OCI-M2 (cell line): ENCODE measurements around the gene HGS.
A peak's percentile ranks its signal among the peaks of the same experiment; 100 is the strongest.

Experiments used
- DNase-seq: peaks from one replicate; lab custom pipeline; 2025; ENCODE audit not compliant: unreplicated experiment; lab: John Stamatoyannopoulos, UW

The HGS gene

DNA sequence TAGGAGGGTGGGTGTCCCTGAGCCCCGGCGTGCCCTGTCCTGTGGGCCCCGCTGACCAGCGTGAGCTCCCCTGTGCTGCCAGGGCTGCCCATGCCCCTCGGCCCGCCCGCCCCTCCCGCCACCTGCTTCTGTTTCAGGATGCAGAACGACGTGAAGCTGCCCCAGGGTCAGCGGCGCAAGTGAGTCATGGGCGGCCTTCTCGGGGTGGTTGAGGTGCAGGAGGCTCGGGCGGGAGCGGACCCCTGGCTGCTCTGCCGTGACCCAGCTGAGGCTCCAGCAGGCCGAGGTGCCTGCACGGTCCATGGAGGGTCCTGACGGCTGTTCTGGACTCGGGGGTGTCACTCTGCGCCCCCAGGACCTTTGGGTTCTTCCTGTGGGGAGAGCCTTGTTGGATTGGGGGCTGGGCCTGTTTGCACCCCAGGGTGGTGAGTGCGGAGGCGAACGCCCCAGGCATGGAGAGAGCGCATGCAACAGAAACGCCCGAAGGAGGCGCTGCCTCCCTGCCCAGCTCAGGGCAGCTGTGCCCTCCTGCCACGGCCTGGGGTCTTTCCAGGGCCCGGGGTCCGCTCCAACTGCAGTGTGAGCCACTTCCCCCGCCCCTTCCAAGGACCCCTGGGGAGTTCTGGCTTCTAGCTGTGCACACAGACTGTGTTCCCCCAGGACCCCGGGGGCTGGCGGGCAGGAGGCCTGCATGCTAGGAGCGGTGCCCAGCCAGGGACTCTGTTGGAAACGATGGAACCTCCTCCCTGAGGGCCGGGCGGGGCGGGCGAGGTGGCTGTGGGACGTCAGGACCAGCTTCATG lies 32.3 kb downstream of the HGS start:
- no peak for DNase-seq

- no peak for DNase-seq
Observed at GRCh38 chr17:81716674-81716996, 32.8 kb downstream of the HGS start.

DNA sequence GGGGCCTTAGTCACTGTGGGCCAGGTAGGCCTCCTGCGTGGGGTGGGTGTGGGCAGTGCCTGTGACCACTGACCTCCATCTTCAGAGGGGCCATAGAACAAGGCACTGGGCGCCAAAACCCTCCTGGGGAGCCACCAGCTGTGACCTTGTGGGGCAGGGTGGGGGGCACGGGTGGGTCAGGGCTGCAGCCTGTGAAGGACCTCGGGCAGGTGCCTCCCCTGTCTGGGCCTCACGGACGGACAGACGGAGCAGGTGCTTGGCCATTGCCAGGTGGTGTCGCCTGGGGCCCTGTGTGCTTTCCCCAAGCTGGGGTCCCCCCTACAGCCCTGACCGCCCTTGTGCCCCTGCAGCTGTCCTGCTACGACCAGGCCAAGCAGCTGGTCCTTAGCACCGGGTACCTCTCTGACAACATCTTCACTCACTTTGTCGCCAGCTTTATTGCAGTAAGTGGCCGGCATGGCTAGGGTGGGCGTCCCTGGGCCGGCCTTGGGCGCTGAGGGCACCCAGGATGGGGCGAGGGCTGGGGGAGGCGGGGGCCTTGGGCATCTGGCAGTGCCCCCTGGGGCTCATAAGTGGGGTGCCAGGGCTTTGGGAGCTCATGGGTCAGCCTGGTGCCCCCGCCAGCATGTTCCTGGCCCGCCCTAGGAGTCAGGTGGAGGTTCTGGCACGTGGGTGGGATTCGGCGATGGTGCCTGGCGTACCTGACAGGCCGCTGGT lies 33.4 kb downstream of the HGS start:
- no peak for DNase-seq

DNA sequence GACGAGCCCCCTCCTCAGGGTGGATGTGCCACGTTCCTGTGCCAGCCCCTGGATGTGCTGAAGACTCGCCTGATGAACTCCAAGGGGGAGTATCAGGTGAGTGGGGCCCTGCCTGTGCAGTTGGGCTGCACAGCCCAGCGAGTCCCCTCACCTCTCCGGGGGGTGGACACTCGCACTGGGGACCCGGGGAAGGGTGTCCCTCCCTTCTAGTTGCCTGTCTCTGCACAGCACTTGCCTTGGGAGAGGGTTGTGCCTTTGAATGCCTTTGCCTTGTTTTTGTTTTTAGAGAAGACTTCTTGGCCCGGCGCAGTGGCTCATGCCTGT lies 33.9 kb downstream of the HGS start:
- no peak for DNase-seq

DNA sequence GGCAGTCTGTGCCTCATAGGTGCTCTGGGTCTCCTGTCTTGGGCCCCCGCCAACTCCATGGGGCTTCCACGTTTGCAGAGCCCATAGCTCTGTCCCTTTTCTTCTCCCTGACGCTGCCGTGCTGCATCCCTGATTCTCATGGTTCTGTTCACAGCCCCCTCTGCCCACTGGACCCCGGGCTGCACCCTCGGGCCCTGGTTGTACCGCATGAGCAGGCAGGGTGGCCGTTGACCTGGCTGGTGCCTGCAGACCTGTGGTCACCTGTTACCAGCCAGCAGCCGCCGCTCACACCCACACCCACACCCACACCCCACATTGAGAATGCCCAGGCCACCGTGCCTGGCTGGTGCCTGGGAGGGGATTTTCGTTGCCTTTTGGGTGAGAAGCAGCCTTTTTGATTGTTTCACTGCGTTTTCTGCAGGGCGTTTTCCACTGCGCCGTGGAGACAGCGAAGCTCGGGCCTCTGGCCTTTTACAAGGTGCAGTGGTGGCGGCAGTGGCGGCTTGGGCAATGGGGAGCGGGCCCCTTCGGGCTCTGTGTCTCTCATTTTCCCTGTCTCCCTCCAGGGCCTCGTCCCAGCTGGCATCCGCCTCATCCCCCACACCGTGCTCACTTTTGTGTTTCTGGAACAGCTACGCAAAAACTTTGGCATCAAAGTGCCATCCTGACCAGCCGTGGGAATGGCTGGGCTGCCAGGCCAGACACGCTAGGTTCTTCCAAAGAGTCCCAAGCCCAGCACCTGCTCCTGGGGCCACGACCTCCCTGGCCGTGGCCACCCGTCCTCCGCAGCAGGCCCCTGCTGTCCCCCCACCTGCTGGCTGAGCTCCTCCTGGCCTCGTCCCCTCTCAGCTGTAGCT lies 35.8 kb downstream of the HGS start:
- DNase-seq = no peak

DNA sequence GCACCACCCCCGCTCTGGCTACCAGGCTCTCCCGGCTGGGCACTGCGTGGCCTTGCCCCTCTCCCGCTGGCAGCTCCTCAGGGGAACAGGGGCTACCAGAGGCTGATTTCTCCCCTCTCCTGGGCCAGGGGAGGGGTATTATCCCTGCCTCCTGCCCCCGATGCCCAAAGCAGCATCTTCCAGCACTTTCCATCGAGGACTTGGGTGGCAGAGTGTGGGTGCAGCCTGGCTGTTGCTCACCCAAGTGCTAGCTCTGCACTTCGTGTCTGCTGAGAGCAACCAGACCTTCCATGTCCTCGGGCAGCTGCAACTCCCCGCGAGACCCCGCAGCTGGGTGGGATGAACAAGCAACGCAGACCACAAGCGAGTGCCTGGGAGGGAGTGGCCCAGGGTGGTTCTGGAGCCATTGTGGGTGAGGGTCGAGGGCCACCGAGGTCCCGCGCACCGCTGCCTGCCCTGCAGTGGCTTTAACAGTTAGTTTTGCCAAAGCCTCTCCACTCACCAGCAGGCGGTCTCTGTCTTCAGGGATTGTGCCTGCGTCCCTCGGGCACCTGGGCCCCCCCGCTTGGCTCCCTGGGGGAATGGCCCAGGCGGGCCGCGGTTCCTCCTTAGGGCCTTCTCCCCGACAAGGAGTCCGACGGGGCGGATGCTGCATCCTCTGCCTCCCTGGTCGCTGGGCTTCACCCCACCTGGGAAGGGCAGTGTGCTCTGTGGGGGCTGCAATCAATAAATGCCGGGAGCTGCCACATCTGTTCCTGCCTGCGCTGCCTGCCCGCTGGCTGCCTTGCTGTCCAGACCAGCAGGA lies 36.7 kb downstream of the HGS start:
- DNase-seq = no peak

DNA sequence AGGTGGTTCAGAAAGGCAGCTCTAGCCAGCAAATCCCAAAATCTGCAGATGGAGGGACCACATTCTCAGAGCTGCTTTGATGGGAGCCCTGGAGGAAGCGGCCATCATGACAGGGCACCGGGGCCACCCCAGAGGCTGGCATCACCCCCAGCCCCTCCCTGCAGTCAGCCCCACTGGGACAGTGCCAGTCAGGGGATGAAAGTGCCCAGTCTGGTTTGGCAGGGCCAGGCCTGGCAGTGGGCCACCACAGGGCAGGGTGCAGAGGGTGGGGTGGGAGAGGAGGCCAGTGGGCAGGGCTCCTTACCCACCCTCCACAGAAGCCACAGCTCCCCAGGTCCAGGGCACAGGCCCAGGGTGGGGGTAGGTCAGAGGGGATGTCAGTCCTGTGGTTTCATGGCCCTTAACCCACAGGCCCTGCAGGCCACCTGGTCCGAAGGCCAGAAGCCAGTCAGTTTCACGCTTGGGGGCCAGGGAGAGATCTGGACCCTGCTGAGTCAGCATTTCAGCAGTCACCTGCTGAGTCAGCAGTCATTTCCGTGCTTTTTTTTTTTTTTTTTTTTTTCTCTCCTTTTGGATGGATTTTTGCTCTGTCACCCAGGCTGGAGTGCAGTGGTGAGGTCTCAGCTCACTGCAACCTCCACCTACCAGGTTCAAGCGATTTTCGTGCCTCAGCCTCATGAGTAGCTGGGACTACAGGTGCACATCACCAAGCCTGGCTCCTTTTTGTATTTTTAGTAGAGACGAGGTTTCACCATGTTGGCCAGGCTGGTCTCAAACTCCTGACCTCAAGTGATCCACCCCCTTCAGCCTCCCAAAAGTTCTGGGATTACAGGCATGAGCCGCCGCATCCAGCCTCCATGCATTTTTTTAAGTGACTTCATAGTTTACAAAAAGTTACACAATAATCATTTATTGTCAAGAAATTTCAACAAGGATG lies 38.6 kb downstream of the HGS start:
- DNase-seq = no peak

GRCh38 chr17:81723651-81724209 lies 39.9 kb downstream of the HGS start:
- no peak for DNase-seq

DNA sequence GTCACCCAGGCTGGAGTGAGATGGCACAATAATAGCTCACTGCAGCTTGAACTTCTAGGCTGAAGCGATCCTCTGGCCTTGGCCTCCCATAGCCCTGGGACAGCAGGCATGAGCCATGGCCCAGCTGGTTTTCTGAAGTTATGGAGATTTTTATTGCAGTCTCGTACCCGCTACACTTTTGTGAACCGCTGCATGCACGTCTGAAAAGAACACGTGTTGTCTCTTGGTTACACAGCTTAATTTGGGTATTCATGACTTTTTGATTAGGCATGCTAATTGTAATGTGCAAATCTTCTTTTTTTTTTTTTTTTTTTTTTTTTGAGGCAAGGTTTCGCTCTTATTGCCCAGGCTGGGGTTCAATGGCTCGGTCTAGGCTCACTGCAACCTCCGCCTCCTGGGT lies 41.6 kb downstream of the HGS start:
- DNase-seq = no peak

- no peak for DNase-seq
Observed at GRCh38 chr17:81726004-81726403, 42.2 kb downstream of the HGS start.

GRCh38 chr17:81727324-81728031 lies 43.7 kb downstream of the HGS start:
- no peak for DNase-seq

DNA sequence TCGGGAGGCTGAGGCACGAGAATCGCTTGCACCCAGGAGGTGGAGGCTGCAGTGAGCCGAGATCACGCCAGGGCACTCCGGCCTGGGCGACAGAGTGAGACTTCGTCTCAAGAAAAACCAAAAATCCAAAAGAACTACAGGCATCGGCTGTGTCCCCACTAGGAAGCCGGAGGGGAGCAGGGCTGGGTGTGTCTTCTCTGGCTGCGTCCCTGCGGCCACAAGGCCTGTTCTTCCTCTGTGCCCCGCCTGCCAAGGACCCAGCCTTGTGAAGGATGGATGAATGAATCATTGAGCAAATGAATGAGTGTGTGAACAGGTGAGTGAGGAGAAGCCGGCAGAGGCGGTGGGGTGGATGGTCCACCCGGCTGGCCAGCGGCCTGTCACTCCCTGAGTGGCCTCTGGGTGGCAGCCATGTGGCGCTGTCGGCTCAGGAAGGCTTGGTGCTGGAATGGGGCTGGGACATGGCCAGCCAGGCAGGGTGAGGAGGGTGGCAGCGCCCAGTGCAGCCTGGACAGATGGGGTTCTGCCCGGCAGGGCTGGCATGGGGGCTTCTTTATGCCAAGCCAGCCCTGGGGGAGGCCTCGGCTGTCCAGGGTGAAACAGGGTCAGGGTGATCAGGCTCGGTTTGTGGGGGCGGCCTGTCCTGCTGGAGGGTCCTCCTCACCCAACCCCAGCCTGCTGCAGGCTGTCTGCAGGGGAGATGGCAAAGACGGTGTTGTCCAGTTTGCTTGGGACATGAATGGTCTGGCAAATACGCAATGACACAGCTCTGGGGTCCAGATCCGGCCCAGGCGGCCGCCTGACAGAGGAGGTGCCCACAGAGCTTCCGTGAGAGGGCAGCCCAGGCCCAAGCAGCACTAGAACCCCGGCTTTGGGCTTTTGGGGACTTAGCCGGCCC lies 49.9 kb downstream of the HGS start:
- peak; percentile 23 for DNase-seq

DNA sequence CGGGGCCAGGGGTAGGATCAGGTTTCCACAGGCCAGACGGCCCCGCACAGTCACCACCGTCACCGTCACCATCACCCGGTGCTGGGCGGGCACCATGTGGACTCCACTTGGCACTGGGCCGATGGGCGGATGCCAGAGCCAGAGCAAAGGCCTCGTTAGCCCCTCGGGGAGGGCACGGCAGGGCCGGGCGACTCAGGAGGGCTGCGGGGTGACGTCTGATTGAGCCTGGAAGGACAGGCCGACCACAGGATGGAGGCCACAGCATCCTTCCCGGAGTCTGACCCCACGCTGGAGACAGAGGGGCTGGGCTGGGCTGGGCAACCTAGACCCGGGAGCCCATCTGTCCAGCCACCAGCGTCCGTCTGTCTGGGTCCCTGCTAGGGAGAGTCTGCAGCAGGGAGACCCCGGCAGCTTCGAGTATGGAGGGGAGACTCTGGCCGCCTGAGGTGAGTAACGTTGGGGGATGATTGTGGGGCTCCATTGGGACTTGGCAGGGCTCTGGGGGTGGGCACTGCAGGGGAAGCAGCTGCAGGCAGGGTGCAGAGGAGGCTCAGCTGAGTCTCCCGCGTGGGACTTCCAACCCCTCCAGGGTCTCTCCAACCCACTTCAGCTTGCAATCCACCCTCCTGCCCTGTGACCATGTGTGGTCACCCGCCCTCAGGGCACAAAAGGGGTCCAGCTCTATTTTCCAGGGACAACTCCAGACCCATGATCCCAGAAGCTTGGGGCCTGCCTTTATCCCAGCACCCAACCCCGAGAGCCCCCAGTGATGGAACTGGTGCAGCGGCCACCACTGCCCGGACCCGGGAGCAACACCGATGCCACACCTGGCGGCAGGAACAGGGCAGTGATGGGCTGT lies 50.8 kb downstream of the HGS start:
- DNase-seq = no peak

DNA sequence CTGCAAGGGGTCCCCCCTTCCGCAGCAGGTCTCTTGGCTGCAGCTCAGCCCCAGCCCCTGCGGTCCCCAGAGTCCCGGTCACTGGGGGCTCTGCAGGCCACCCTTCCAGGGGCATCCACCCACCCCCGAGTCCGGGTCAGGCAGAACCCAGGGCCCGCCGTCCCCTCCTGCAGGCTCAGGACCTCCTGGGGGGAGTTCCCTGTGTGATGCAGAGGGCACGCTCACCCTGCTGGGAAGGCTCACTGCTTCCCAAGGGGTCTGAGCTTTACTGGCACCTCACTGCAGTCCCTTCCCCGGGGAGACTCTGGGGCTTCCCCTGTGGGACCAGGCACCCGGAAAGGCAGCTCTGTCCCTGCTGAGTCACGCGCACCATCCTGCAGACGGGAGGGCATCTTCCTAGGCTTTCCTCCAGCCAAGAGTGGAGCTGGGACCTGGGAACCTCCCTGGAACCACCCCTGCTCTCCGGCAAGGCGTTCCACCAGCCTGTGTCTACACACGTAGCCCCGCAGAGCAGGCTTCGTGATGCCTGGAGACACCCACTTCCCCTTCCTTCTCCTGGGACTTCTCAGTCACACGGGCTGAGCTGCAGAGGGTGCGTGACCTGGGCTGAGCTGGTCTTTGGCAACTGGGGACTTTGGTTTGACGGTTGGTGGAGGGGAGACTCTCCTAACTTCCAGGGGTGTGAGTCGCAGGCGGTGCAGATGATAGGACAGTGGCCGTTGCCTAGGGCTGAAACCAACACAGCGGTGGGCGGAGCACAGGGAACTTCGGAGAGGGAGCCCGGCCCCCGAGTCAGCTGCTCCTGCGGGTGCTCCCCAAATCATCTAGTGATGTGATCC lies 51.7 kb downstream of the HGS start:
- no peak for DNase-seq

DNA sequence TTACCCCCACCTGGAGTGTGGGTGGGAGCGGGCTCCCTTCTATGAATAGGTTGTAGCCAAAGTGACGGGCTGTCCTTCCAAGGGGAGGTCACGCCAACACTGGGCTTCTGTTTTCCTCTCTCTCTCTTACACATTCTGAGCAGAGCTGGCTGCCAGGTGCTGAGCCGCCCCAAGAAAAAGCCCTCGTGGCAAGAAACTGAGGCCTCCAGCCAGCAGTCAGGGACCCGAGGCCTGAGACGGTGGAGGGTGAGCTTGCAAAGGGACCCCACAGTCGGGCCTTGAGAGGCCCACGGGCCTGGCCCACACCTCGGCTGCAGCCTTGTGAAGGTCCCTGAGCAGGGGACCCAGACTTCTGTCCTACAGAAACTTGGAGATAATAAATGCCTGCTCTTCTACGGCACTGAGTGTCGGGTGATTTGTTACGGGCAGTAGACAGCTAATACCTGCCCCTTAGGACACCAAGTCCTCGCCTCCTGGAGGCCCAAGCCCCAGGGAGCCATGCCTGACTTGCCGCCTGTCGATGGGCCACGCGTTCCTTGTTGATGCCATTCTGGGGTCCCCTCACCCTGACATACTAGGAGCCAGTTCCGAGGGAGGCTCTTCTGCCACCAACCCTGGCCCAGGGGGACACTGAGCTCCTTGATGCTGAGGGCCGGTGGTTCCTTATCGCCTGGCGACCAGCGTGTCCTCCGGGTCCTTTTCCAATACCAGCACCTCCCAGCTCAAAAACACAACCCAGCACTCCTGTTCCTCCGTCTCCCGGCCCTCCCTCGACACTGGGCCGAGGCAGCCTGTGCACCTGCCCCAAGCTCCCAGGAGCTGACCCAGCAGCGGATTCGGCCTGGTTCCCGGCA lies 54.4 kb downstream of the HGS start:
- DNase-seq = no peak
